Transverse colon (tissue), 4 donors: ENCODE measurements around the gene TECPR1. TPM values are rescaled to one million over a fixed set of nuclear protein-coding genes. Genes with fewer than 3 reads are reported as not detected.

ENCODE experiments used
- DNase-seq: peaks from one replicate; pipeline ENCODE4 v3.0.0-alpha.2; 2019
- H3K27ac ChIP-seq, 4 donors: fragments of 200-600 bp; sonication (generic); 2 replicates each; pipeline ENCODE4 v1.5.1; 2016 to 2018; ENCODE audit warnings: inconsistent platforms in 4 of 4
- H3K27me3 ChIP-seq: fragments of 200-600 bp; sonication (generic); 2 replicates; pipeline ENCODE4 v1.5.1; 2017; ENCODE audit warnings: inconsistent platforms
- H3K36me3 ChIP-seq, 4 donors: fragments of 200-600 bp; sonication (generic); 2 replicates each; pipeline ENCODE4 v1.5.1; 2017 to 2019; ENCODE audit warnings: inconsistent platforms in 4 of 4
- H3K4me1 ChIP-seq, 4 donors: fragments of 200-600 bp; sonication (generic); 2 replicates each; pipeline ENCODE4 v1.5.1; 2017 to 2020; ENCODE audit warnings: inconsistent platforms in 4 of 4
- H3K4me3 ChIP-seq, 4 donors: fragments of 200-600 bp; sonication (generic); 1 replicate in 1 of 4; 2 replicates in 3 of 4; pipeline versions ENCODE4 v1.5.1 to v1.6.1; 2017 to 2019; ENCODE audit warnings: inconsistent platforms in 4 of 4
- H3K9me3 ChIP-seq, 2 donors: fragments of 200-600 bp; sonication (generic); 2 replicates each; pipeline ENCODE4 v1.5.1; 2017 to 2019; ENCODE audit warnings: inconsistent platforms in 2 of 2
- EP300 ChIP-seq: sonication (generic); formaldehyde crosslinking; IDR thresholded peaks from one replicate; pipeline ENCODE4 v1.6.1; 2017; ENCODE audit warnings: antibody characterized with exemption, low read depth
- POLR2A ChIP-seq: fragments of 450-650 bp; IDR thresholded peaks from one replicate; pipeline ENCODE4 v1.6.1; 2016; ENCODE audit warnings: antibody characterized with exemption, mild to moderate bottlenecking, moderate library complexity
- POLR2AphosphoS5 ChIP-seq, 3 donors: sonication (generic); formaldehyde crosslinking; IDR thresholded peaks; one replicate each; pipeline ENCODE4 v1.6.1; 2016; ENCODE audit warnings: antibody characterized with exemption in 3 of 3
- WGBS, 2 donors: methylation state at CpG; one replicate each; pipeline ENCODE4 v1.1.5; 2018; ENCODE audit warnings: low coverage in 1 of 2; 5-methylcytosine and 5-hydroxymethylcytosine counted together
- in situ Hi-C, 4 donors: fragments of 200-750 bp; cut with MboI; loops; one replicate each; pipeline versions ENCODE4 v1.15.0 to v1.15.1; 2017; ENCODE audit warnings: low sequenced_read_pairs in 3 of 4, low pct_ligation_motif_present in 1 of 4, low pct_unique_long_range_greater_than_20kb in 1 of 4
- intact Hi-C: fragments of 100-400 bp; cut with DNase I; formaldehyde crosslinking; loops from one replicate; pipeline ENCODE4 v1.15.1; 2023; ENCODE audit warnings: low total_unique reads
- total RNA-seq, 4 donors: library from RNA; depleted of rRNA; stranded (reverse); fragments of >200 nt; gene quantifications; one replicate each; pipeline ENCODE4 v1.1.0, GENCODE V29; 2016
- TF ChIP-seq, protein P1 (sequence below), 5 experiments: fragments of 200-600 bp in 3 of 5; fragments of 450-650 bp in 2 of 5; sonication (generic) in 3 of 5; IDR thresholded peaks; 1 replicate in 2 of 5; 2 replicates in 3 of 5; pipeline ENCODE4 v1.5.1; 2016 to 2017; ENCODE audit warnings: antibody characterized with exemption in 5 of 5, inconsistent platforms in 3 of 5, mild to moderate bottlenecking in 2 of 5, moderate library complexity in 1 of 5

Gene TECPR1
- total RNA-seq, 4 donors from 2014 or later: 23.1 to 43.0 (median 28.8) TPM

DNA sequence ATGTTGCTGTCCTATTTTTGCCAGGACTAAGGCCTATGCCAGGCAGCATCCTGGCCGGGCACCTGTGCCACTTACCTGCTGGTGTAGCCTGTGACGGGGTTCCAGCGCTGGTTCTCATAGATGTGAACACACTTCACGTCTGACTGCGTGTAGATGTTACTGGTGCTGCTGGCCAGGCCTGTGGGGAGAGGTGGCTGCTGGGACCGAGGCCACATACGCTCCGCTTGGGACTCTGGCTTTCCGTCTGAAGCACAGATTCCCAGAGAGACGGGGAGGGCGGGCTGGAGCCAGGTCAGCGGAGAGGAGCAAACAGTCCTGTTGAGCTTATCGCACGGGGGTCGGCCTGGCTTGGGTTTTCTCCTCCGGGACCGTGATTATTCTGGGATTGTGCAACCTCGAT is 24.1 kb downstream of the TECPR1 start:
- in situ Hi-C loops: no loop called here
- H3K4me3 ChIP-seq: no peak overlapping the region
- intact Hi-C loops: no loop called here
- TF ChIP-seq POLR2AphosphoS5 (IDR thresholded peaks at IDR 0.05) (no peak), EP300 (no peak), POLR2A (no peak)
- TF ChIP-seq, protein P1, sequence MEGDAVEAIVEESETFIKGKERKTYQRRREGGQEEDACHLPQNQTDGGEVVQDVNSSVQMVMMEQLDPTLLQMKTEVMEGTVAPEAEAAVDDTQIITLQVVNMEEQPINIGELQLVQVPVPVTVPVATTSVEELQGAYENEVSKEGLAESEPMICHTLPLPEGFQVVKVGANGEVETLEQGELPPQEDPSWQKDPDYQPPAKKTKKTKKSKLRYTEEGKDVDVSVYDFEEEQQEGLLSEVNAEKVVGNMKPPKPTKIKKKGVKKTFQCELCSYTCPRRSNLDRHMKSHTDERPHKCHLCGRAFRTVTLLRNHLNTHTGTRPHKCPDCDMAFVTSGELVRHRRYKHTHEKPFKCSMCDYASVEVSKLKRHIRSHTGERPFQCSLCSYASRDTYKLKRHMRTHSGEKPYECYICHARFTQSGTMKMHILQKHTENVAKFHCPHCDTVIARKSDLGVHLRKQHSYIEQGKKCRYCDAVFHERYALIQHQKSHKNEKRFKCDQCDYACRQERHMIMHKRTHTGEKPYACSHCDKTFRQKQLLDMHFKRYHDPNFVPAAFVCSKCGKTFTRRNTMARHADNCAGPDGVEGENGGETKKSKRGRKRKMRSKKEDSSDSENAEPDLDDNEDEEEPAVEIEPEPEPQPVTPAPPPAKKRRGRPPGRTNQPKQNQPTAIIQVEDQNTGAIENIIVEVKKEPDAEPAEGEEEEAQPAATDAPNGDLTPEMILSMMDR (IDR thresholded peaks at IDR 0.05): no peak
- 91% methylated on average over 15 of the region's 18 CpGs; no CpG with 5 or more reads in 1 of the 2 donors for WGBS, 2 donors
- no peaks in the 10 kb centered on the region for H3K9me3 ChIP-seq
- H3K27ac ChIP-seq: no peak overlapping the region
- H3K4me1 ChIP-seq: no peaks in the 10 kb centered on the region
- H3K27me3 ChIP-seq: no peaks in the 10 kb centered on the region
- no peak for DNase-seq
- no peaks in the 10 kb centered on the region for H3K36me3 ChIP-seq

- no peaks in the 10 kb centered on the region for H3K9me3 ChIP-seq
- no peak overlapping the region for H3K27ac ChIP-seq
- H3K36me3 ChIP-seq: peaks cover 0 to 8% (median 0%) of the 10 kb centered on the region in 4 donors
- intact Hi-C loops: no loop called here
- DNase-seq: no peak
- 78% methylated on average over 16 of the region's 16 CpGs; no CpG with 5 or more reads in 1 of the 2 donors for WGBS, 2 donors
- H3K4me1 ChIP-seq: no peaks in the 10 kb centered on the region
- no peak overlapping the region for H3K4me3 ChIP-seq
- H3K27me3 ChIP-seq: no peaks in the 10 kb centered on the region
- no peak for TF ChIP-seq POLR2A
- TF ChIP-seq, protein P1 (IDR thresholded peaks at IDR 0.05): no peak
- no peak for TF ChIP-seq EP300
- TF ChIP-seq POLR2AphosphoS5 (IDR thresholded peaks at IDR 0.05): no peak
- in situ Hi-C loops: no loop called here
Observed at GRCh38 chr7:98225913-98226614, 26.0 kb downstream of the TECPR1 start.

GRCh38 chr7:98224701-98225181 is 27.3 kb downstream of the TECPR1 start:
- Histone ChIP-seq H3K9me3 (no peaks in the 10 kb centered on the region), H3K4me3 (no peak overlapping the region), H3K36me3 (peaks cover 0 to 8% (median 0%) of the 10 kb centered on the region in 4 donors), H3K27ac (no peak overlapping the region), H3K27me3 (no peaks in the 10 kb centered on the region), H3K4me1 (no peaks in the 10 kb centered on the region)
- DNase-seq: no peak
- TF ChIP-seq POLR2AphosphoS5 (IDR thresholded peaks at IDR 0.05) (no peak), EP300 (no peak), POLR2A (no peak)
- TF ChIP-seq, protein P1 (IDR thresholded peaks at IDR 0.05): no peak
- 96% methylated on average over 21 of the region's 21 CpGs; no CpG with 5 or more reads in 1 of the 2 donors for WGBS, 2 donors
- intact Hi-C loops: no loop called here
- in situ Hi-C loops: no loop called here

- no peaks in the 10 kb centered on the region for H3K27me3 ChIP-seq
- intact Hi-C loops: no loop called here
- H3K36me3 ChIP-seq: peaks cover 0 to 8% (median 0%) of the 10 kb centered on the region in 4 donors
- no peaks in the 10 kb centered on the region for H3K9me3 ChIP-seq
- WGBS, 2 donors: 94% methylated on average over 21 of the region's 21 CpGs; no CpG with 5 or more reads in 1 of the 2 donors
- no peak for DNase-seq
- no peak overlapping the region for H3K27ac ChIP-seq
- no peak for TF ChIP-seq POLR2A
- no peak for TF ChIP-seq EP300
- TF ChIP-seq POLR2AphosphoS5 (IDR thresholded peaks at IDR 0.05): no peak
- TF ChIP-seq, protein P1 (IDR thresholded peaks at IDR 0.05): no peak
- no peaks in the 10 kb centered on the region for H3K4me1 ChIP-seq
- H3K4me3 ChIP-seq: no peak overlapping the region
- in situ Hi-C loops: no loop called here
Observed at GRCh38 chr7:98223898-98224700, 27.9 kb downstream of the TECPR1 start.
